OCI-LY3 (cell line): ENCODE measurements around the gene THOP1.
A peak's percentile ranks its signal among the peaks of the same experiment; 100 is the strongest.

Experiments used
- H2AFZ ChIP-seq: fragments of 200-600, 300-600 bp; shearing (Covaris generic); 2 replicates; pipeline ENCODE4 v1.6.0; 2014; ENCODE audit warnings: antibody characterized with exemption, low read depth, low read length
- H3K27ac ChIP-seq: fragments of 200-600, 300-600 bp; sonication (generic); 2 replicates; pipeline ENCODE4 v1.5.1; 2014; ENCODE audit warnings: mild to moderate bottlenecking, low read length, moderate library complexity, mixed read lengths
- H3K27me3 ChIP-seq: fragments of 200-600, 300-600 bp; sonication (generic); 2 replicates; pipeline ENCODE4 v1.6.1; 2014; ENCODE audit warnings: low read depth, low read length, mixed read lengths
- H3K36me3 ChIP-seq: fragments of 200-600, 300-600 bp; sonication (generic); replicated peaks from 2 replicates; pipeline ENCODE3; 2014; ENCODE audit warnings: low read depth, low read length, mixed read lengths
- H3K4me1 ChIP-seq: fragments of 300-600, 200-600 bp; sonication (generic); 2 replicates; pipeline ENCODE4 v1.6.1; 2014; ENCODE audit warnings: low read length, mixed read lengths
- H3K4me2 ChIP-seq: fragments of 200-600, 300-600 bp; sonication (generic); 2 replicates; pipeline ENCODE4 v1.6.1; 2014; ENCODE audit warnings: low read length, mixed read lengths
- H3K4me3 ChIP-seq: fragments of 300-600, 200-600 bp; sonication (generic); 2 replicates; pipeline ENCODE4 v1.5.1; 2014; ENCODE audit warnings: antibody characterized with exemption, mild to moderate bottlenecking, low read length, moderate library complexity
- H3K79me2 ChIP-seq: fragments of 300-600, 200-600 bp; shearing (Covaris generic); 2 replicates; pipeline ENCODE4 v1.6.1; 2014; ENCODE audit warnings: mild to moderate bottlenecking, low read length, mixed read lengths
- H3K9ac ChIP-seq: fragments of 300-600, 200-600 bp; shearing (Covaris generic); 2 replicates; pipeline ENCODE4 v1.6.0; 2014; ENCODE audit warnings: mild to moderate bottlenecking, low read length, moderate library complexity
- H3K9me3 ChIP-seq: fragments of 200-600, 300-600 bp; shearing (Covaris generic); 2 replicates; pipeline ENCODE4 v1.6.1; 2014; ENCODE audit warnings: low read length, mixed read lengths; ENCODE audit not compliant: insufficient read depth
- H4K20me1 ChIP-seq: fragments of 200-600, 300-600 bp; sonication (generic); 2 replicates; pipeline ENCODE4 v1.6.1; 2016; ENCODE audit warnings: low read length, mixed read lengths; ENCODE audit not compliant: insufficient read depth
- CTCF ChIP-seq: fragments of 200-600, 300-600 bp; sonication (generic); IDR thresholded peaks from 2 replicates; pipeline ENCODE4 v1.5.1; 2014; ENCODE audit warnings: antibody characterized with exemption, low read length, low read depth
- EZH2phosphoT487 ChIP-seq: fragments of 200-600 bp; shearing (Covaris generic); IDR thresholded peaks from 2 replicates; pipeline ENCODE4 v1.6.1; 2018; ENCODE audit warnings: antibody characterized with exemption, mixed run types, low read depth

Gene THOP1

GRCh38 chr19:2782329-2782935, 2.9 kb upstream of the THOP1 start:
- Histone ChIP-seq H3K27ac (peak overlapping the region; percentile 50), H3K4me3 (peak overlapping the region; percentile 86), H3K4me1 (peaks cover 23% of the 10 kb centered on the region), H3K27me3 (no peaks in the 10 kb centered on the region), H4K20me1 (peaks cover 28% of the 10 kb centered on the region), H3K9me3 (no peaks in the 10 kb centered on the region), H3K4me2 (peak overlapping the region; percentile 90), H3K79me2 (peaks cover 79% of the 10 kb centered on the region), H3K36me3 (peaks cover 18% of the 10 kb centered on the region), H3K9ac (peak overlapping the region; percentile 91), H2AFZ (no peak overlapping the region)
- TF ChIP-seq EZH2phosphoT487 = no peak
- TF ChIP-seq CTCF = no peak

DNA sequence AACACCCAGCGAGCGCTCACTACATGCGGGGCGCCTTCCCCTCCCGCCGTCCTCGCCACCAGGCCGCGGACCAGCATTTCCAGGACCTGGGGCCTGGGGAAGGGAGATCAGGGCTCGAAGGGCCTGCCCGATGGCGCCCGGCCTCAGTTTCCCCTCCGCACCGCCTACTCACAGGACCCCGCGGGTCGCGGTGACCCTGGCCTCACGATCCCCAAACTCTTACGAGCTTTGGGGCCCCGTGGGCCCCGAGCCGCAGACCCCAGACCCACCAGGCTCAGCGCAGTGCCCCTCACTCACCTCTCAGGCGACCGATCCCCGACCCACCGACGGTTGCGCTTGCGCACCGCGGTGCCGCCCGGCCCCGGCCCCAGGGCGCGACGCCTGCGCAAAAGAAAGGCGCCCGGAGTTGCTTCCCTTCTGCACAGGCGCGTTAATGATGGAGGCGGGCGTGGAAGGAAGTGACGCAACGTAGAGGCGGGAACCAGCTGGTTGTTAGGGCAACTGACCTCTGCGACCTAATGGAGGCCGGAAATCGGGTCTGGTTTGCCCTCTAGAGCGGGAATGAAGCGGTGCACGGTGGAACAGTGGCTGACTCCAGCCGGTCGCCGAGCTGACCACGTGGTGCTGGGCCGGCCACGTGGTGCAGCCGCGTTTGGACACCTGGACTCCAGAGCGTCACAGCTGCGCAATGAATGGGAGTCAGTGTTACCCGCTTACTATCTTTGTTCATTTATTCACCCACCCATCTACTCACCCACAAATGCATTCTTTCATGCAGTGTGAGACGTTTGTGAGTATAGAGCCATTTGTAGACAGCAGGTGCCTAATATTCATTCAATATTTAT, 2.1 kb upstream of the THOP1 start, which contains the start of gene SGTA:
SGTA (minus strand) TSS at position 338 of the 845 bp plus-strand sequence. CDS start 14,205 bp downstream, outside the sequence.
- H2AFZ ChIP-seq = peak within 1 kb of the TSS; percentile 69
- TF ChIP-seq EZH2phosphoT487 (no peak), CTCF (peak; percentile 35)
- peak within 1 kb of the TSS; percentile 90 for H3K4me2 ChIP-seq
- peaks cover 29% of the 10 kb centered on the region for H4K20me1 ChIP-seq
- peak within 1 kb of the TSS; percentile 50 for H3K27ac ChIP-seq
- H3K9me3 ChIP-seq = no peaks in the 10 kb centered on the region
- H3K4me3 ChIP-seq = peak within 1 kb of the TSS; percentile 86
- H3K4me1 ChIP-seq = peaks cover 23% of the 10 kb centered on the region
- peaks cover 79% of the 10 kb centered on the region for H3K79me2 ChIP-seq
- H3K9ac ChIP-seq = peak within 1 kb of the TSS; percentile 91
- H3K27me3 ChIP-seq = no peaks in the 10 kb centered on the region
- peaks cover 23% of the 10 kb centered on the region for H3K36me3 ChIP-seq

DNA sequence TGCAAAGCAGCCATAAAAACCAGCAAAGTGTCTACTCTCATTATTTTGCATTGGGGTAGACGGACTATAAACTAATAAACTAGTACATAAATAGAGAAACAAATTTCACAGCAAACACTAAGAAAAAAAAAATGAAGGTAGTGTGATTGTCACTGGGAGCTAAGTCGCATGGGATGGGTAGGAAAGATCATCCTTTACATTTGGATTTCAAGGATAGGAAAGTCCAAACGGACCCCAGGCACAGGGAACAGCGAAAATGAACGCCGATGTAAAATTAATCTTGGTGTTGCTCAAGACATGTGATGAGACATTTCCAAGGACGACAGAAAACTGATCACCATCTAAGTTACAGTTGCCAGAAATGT, 1.5 kb upstream of the THOP1 start:
- peak overlapping the region; percentile 69 for H2AFZ ChIP-seq
- no peak for TF ChIP-seq CTCF
- no peak for TF ChIP-seq EZH2phosphoT487
- peak overlapping the region; percentile 47 for H3K27ac ChIP-seq
- peaks cover 79% of the 10 kb centered on the region for H3K79me2 ChIP-seq
- peaks cover 28% of the 10 kb centered on the region for H4K20me1 ChIP-seq
- H3K36me3 ChIP-seq = peaks cover 25% of the 10 kb centered on the region
- H3K27me3 ChIP-seq = no peaks in the 10 kb centered on the region
- peak overlapping the region; percentile 86 for H3K4me3 ChIP-seq
- H3K4me2 ChIP-seq = peak overlapping the region; percentile 74
- H3K9ac ChIP-seq = peak overlapping the region; percentile 38; the same call in 1 of the 2 replicates
- H3K4me1 ChIP-seq = peaks cover 23% of the 10 kb centered on the region
- no peaks in the 10 kb centered on the region for H3K9me3 ChIP-seq

DNA sequence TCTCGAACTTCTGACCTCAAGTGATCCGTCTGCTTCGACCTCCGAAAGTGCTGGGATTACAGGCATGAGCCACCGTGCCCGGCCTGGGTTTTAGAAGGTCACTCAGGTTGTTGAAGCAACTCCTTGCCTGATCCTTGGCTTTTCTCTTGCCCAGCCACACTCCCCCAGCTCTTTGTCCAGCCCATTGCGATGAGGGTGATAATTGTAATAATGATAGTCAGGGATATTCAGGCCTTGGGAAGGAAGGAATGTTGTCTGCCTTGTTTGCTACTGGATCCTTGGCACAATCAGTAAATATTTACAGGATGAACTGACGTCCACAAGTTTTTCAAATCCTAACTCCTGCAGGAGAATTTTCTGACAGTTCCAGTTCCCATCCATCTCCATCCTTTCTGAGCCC, 1.8 kb downstream of the THOP1 start:
- Histone ChIP-seq H3K36me3 (peaks cover 39% of the 10 kb centered on the region), H3K79me2 (peaks cover 79% of the 10 kb centered on the region), H4K20me1 (peaks cover 9% of the 10 kb centered on the region; the same call in 1 of the 2 replicates), H3K27me3 (no peaks in the 10 kb centered on the region), H3K4me2 (no peak overlapping the region), H3K9ac (no peak overlapping the region), H3K27ac (no peak overlapping the region), H3K4me1 (peaks cover 13% of the 10 kb centered on the region), H3K9me3 (no peaks in the 10 kb centered on the region), H2AFZ (no peak overlapping the region), H3K4me3 (no peak overlapping the region)
- TF ChIP-seq CTCF (no peak), EZH2phosphoT487 (no peak)
